HK-2 (cell line): ENCODE results near the gene F2RL3.
"Not testable (repeated sequence)": the region's sequence is repeated elsewhere in the genome, so short reads cannot be mapped to it uniquely, and the experiment has no call there.

ENCODE experiments used
- DNase-seq: peaks from one replicate; pipeline ENCODE4 v3.0.0-alpha.2; 2018; ENCODE audit not compliant: unreplicated experiment

The F2RL3 gene

DNA sequence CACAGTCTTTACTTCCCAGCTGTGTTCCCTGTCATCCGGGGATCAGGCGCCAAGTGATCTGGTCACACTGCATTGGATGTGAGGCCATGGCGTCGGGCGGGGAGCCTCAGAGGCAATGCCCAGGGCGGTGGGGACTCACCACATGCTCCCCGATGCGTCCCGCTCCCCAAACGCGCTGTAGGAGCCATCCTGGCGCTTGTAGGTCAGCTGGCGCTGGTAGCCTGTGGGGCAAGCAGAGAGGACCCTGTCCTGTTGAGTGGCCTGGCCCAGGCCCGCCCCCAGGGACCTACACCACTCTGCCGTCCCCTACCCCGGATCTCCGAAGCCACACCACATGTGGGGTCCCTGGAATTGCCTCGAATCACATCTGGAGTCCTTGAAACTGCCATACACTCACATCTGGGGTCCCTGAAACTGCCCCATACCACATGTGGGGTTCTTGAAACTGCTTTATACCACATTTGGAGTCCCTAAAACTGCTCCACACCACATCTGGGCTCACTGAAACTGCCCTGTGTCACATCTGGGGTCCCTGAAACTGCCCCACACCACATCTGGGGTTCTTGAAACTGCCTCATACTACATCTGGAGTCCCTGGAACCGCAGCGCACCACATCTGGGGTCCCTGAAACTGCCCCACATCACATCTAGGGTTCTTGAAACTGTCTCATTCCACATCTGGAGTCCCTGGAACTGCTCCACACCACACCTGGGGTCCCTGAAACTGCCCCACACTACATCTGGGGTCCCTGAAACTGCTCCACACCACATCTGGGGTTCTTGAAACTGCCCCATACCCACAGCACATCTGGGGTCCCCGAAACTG is 33.2 kb downstream of the F2RL3 start:
- no peak for DNase-seq

DNA sequence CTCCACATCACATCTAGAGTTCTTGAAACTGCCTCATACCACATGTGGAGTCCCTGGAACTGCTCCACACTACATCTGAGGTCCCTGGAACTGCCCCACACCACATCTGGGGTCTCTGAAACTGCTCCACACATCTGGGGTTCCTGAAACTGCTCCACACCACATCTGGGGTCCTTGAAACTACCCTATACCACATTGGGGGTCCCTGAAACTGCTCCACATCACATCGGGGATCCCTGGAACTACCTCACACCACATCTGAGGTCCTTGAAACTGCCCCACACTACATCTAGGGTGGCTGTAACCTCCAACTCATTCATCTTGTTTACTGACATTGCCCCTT is 33.8 kb downstream of the F2RL3 start:
- no peak for DNase-seq

GRCh38 chr19:16922949-16923348 is 34.1 kb downstream of the F2RL3 start:
- DNase-seq = no peak

- no peak for DNase-seq
Observed at GRCh38 chr19:16927883-16928282, 39.1 kb downstream of the F2RL3 start.

DNA sequence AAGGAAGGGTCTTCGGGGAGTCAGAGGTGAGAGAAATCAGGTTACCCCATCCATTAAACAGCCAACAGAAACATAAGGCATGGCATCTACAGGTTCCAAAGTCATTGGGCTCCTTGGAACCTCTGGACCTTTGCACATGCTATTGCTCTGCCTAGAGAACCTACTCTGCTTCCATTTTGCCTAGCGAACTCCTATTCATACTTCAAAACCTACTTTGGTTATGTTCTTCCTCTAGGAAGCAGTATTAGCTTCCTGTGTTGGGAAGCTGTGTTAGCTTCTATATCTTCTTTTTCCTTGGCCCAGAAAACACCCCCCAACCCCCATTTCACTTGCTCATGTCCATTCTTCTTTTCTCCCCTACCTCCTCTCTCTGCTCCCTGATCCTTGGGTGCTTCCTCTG is 39.6 kb downstream of the F2RL3 start:
- DNase-seq = no peak

- no peak for DNase-seq
Observed at GRCh38 chr19:16928916-16929315, 40.1 kb downstream of the F2RL3 start.

DNA sequence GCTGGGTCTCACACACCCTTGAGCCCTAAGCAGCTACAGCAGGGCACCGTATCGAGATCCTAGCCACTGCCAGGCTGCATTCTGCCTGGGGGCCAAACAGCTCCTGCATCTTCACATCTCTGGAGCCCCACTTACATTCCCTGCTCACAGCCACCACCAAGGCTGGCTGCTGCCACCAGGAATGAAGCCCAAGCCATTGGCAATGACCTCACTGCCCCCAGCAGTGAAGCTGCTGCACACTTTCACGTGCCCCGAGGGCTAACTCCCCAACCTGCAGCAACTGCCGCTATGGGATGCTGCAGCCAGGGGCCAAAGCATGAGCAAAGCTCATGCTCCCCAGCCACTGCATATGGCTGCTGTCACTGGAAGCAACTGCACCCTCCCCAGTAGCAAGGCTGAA is 42.0 kb downstream of the F2RL3 start:
- no peak for DNase-seq

DNA sequence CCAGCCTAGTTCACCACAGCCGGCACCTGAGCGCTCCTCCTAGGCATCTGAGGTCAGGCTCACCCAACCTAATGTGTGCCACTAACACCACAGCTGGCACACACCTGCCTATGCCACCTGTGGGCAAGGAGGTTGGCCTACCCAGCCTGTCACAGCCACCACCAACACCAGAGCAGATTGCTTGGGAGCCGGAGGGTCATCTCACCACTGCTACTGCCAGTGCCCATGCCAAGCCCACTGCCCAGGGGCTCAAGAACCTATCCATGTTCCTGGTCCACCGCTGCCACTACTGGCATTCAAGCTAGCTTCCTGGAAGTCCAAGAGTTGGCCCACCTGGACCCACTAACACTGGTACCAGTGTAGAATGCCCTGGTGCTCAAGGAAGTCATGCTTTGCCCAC is 42.5 kb downstream of the F2RL3 start:
- DNase-seq = no peak

DNA sequence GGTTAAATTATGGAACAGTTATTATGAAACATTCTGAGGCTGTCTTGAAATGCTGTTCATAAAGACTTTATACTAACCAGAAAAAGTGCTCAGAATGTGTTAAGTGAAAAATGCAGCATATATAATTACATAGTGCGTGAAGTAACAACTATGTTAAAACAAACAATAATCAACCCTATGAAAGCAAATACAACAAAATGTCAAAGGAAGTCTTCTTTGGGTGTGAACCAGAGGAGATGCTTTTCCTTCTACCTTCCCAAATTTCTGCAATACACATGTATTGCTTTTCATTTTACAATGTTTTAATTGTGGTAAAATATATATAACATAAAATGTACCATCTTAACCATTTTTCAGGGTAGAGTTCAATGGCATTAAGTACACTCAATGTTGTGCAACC is 45.7 kb downstream of the F2RL3 start:
- DNase-seq = no peak

GRCh38 chr19:16936901-16937300 is 48.1 kb downstream of the F2RL3 start:
- DNase-seq = no peak

DNA sequence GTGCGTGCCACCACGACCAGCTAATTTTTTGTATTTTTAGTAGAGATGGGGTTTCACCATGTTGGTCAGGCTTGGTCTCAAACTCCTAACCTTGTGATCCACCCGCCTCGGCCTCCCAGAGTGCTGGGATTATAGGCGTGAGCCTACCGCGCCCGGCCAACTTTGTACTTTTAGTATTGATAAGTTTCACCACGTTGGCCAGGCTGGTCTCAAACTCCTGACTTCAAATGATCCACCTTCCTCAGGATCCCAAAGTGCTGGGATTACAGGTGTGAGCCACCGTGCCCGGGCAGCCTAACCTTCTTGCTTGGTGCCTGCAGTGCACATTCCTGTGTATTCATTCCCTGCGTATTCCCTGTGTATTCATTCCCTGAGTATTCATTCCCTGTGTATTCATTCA is 49.0 kb downstream of the F2RL3 start:
- DNase-seq = not testable (repeated sequence)

GRCh38 chr19:16938211-16938610 is 49.4 kb downstream of the F2RL3 start:
- DNase-seq = no peak

DNA sequence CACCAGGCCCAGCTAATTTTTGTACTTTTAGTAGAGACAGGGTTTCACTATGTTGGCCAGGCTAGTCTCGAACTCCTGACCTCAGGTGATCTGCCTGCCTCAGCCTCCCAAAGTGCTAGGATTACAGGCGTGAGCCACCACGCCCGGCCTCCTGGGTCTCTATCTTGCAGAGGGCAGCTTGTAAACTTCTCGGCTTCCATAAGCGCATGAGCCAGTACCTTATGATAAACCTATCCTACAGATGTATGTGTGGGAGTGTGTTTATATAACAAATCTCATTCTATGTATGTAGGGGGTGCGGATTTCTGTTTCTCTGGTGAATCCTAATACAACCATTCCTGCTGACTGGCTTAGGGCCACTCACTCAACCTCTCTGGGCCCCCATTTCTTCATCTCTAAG is 51.3 kb downstream of the F2RL3 start:
- DNase-seq = not testable (repeated sequence)

DNA sequence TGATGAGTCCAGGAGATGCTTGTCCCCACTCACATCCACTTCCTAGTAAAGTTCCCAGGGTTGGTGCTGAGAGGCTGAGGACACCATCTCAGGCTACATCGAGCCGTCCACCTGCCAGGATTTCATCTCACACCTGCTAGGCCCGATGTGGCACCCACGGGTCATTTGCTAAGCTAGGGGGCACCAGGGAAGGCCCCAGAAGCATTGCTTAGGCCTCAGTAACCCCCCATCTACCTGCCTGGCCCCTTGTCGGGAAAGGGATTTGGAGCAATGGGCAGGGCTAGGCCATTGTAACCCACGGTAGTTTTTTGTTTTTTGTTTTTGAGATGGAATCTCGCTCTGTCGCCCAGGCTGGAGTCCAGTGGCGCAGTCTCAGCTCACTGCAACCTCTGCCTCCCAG is 51.8 kb downstream of the F2RL3 start:
- DNase-seq = no peak
